AG09319 (cell line): ENCODE results near the gene PSMD9.
A peak's percentile ranks its signal among the peaks of the same experiment; 100 is the strongest.
"Not testable (repeated sequence)": the region's sequence is repeated elsewhere in the genome, so short reads cannot be mapped to it uniquely, and the experiment has no call there.

Source experiments
- DNase-seq: peaks from one replicate; pipeline ENCODE4 v3.0.0-alpha.2; 2010; ENCODE audit warnings: low read depth; ENCODE audit errors: extremely low read depth
- CTCF ChIP-seq: IDR thresholded peaks from 2 replicates; pipeline ENCODE4 v1.5.1; 2011; ENCODE audit warnings: low read depth, mild to moderate bottlenecking, inconsistent platforms, low read length, moderate library complexity

The PSMD9 gene

GRCh38 chr12:121866331-121866730 lies 22.3 kb upstream of the PSMD9 start:
- TF ChIP-seq CTCF: no peak
- DNase-seq: no peak

GRCh38 chr12:121869229-121869628 lies 19.4 kb upstream of the PSMD9 start:
- not testable (repeated sequence) for DNase-seq

GRCh38 chr12:121871467-121871866 lies 17.1 kb upstream of the PSMD9 start:
- no peak for TF ChIP-seq CTCF
- DNase-seq: no peak

- TF ChIP-seq CTCF: no peak
These were observed 15.9 kb upstream of the PSMD9 start for GRCh38 chr12:121872546-121873215.

GRCh38 chr12:121873216-121873569 lies 15.4 kb upstream of the PSMD9 start:
- TF ChIP-seq CTCF: no peak

More at GRCh38 chr12:121872546-121873215, 15.9 kb upstream of the PSMD9 start:
- DNase-seq: peak; percentile 91

DNA sequence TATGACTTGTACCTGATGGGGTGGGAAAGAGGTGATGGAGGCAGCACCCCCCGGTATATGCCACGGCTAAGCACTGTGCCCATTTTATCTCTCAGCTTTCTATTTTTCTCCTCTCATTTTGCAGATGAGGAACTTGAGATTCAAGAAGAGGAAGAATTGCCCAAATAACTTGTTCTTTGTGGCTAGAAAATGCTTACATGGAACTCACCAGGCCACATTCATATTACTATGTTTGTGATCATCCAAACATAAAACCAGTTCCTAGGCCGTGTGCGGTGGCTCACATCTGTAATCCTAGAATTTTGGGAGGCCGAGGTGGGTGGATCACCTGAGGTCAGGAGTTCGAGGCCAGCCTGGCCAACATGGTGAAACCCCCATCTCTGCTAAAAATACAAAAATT lies 14.5 kb upstream of the PSMD9 start:
- no peak for DNase-seq
- TF ChIP-seq CTCF: no peak

More at GRCh38 chr12:121873216-121873569, 15.4 kb upstream of the PSMD9 start:
- DNase-seq: no peak

DNA sequence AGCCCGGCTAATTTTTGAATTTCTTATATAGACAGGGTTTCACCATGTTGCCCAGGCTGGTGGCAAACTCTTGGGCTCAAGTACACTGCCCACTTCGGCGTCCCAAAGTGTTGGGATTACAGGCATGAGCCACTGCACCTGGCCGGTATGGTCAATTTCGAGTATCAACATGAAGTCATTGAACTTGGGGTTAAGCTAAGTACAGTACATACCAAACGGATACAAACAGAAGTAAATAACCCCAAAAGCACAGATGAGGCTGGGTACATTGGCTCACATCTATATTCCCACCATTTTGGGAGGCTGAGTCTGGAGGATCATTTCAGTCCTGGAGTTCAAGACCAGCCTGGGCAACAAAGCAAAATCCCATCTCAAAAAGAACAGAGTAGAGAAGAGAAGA lies 13.0 kb upstream of the PSMD9 start:
- DNase-seq: no peak
- no peak for TF ChIP-seq CTCF

DNA sequence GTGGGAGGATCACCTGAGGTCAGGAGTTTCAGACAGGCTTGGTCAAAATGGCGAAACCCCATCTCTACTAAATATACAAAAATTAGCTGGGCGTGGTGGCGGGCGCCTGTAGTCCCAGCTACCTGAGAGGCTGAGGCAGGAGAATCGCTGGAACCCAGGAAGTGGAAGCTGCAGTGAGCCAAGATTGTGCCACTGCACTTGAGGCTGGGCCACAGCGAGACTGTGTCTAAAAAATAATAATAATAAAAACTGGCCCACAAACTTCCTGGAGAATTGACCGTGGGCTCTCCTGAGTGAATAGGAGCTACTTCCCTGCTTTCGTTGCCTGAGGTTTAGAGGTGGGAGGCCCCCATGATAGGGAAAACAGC lies 12.5 kb upstream of the PSMD9 start:
- not testable (repeated sequence) for DNase-seq

DNA sequence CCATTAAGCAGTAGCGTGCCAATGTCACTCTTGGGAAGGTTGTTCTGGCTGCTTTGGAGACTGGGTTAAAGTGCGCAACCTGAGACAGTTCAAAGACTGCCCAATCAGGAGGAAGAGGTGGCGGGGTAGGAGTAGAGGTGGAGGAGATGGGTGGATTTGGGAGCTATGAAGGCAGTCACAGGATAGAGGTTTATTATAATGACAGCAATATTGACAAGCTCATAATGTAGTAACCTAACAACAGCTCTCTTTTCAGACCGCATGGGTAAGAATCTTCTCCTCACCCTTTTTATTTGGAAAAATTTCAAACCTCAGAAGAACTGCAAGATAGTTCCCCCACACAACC lies 5.3 kb upstream of the PSMD9 start:
- no peak for TF ChIP-seq CTCF
- no peak for DNase-seq

DNA sequence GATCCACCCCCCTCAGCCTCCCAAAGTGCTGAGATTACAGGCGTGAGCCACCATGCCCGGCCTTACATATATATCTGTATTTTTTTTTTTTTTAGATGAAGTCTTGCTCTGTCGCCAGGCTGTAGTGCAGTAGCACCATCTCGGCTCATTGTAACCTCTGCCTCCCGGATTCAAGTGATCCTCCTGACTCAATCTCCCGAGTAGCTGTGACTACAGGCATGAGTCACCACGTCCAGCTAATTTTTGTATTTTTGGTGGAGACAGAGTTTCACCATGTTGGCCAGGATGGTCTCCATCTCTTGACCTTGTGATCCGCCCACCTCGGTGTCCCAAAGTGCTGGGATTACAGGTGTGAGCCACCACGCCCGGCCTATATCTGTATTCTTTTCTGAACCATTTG lies 3.5 kb upstream of the PSMD9 start:
- not testable (repeated sequence) for DNase-seq
